IMR-90 (cell line): ENCODE measurements around the gene ZNRD2. TPM values are rescaled to one million over a fixed set of nuclear protein-coding genes. Genes with fewer than 3 reads are reported as not detected.

Source experiments
- polyA plus RNA-seq, 3 experiments: library from polyadenylated mRNA; depleted of rRNA; stranded (reverse); fragments of >200 nt; gene quantifications; 2 replicates each; pipeline ENCODE4 v1.2.3, GENCODE V29; 2012; ENCODE audit warnings: low replicate concordance in 1 of 3
- total RNA-seq: library from RNA; depleted of rRNA; stranded (reverse); fragments of >200 nt; gene quantifications from 2 replicates; pipeline ENCODE4 v1.2.3, GENCODE V29; 2012
- TF ChIP-seq, protein P1 (sequence below): fragments of 150-350 bp; IDR thresholded peaks from 2 replicates; pipeline ENCODE4 v1.6.1; 2016; ENCODE audit warnings: low read depth, mild to moderate bottlenecking, low read length, moderate library complexity, borderline replicate concordance

ZNRD2 gene
- total and polyA plus RNA-seq, 2 of the 4 experiments (the other 2 are of a cell fraction): 75.6 to 90.3 TPM

DNA sequence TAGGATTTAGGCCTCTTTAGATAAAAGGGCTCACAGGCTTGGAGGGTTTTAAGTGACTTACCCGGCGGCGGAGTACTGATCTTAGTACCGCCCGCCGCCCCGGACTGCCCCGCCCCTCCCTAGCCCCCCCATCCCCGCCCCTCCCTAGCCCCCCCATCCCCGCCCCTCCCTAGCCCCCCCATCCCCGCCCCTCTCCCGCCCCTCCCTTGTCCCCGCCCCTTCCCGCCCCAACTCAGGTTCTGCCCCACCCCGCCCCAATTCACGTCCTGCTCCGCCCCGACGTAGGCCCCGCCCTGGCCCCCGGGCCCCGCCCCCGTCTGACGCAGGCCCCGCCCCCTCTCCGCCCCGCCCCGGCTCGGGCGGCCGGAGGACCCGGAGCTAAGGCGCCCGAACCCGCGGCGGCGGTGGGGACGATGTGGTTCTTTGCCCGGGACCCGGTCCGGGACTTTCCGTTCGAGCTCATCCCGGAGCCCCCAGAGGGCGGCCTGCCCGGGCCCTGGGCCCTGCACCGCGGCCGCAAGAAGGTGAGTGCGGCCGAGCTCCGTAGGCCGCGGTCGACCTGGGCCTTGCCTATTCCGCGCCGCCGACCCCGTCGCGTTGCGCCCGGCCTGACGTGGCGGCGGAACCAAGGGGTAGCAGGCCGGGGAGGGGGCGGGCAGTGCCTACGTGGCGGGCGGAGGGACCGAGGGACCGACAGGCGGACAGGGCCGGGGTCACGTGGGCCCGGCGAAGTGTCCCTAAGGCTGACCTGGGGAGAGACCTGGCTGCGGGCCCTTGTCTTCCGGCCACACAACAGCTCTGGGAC lies 45.3 kb upstream of the ZNRD2 start, which contains the start of gene SCYL1 (continued):
- TF ChIP-seq, protein P1, sequence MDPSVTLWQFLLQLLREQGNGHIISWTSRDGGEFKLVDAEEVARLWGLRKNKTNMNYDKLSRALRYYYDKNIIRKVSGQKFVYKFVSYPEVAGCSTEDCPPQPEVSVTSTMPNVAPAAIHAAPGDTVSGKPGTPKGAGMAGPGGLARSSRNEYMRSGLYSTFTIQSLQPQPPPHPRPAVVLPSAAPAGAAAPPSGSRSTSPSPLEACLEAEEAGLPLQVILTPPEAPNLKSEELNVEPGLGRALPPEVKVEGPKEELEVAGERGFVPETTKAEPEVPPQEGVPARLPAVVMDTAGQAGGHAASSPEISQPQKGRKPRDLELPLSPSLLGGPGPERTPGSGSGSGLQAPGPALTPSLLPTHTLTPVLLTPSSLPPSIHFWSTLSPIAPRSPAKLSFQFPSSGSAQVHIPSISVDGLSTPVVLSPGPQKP: no peak
